K562 (cell line): ENCODE measurements around the gene SUMF1. TPM values are rescaled to one million over a fixed set of nuclear protein-coding genes. Genes with fewer than 3 reads are reported as not detected.

Source experiments
- ATAC-seq: fragments of 200-7000 bp; cut with Tn5 transposase; 3 replicates; pipeline ENCODE4 v1.9.1; 2020; ENCODE audit warnings: moderate library complexity
- BruUV-seq: library from RNA; stranded (reverse); fragments of 400-500 nt; replicated peaks from 2 replicates; lab custom pipeline; 2021; lab: Mats Ljungman, UMichigan
- CTCF ChIA-PET: fragments of 300-600 bp; formaldehyde crosslinking; extraction: SDS; loops from one replicate; lab custom pipeline; 2021; ENCODE audit warnings: low intra/inter-chr PET ratio; lab: Yijun Ruan, JAX
- POLR2A ChIA-PET: fragments of 300-600, 350-650 bp; sonication (Branson Sonifier 250); formaldehyde crosslinking; extraction: SDS; loops from one replicate; lab custom pipeline; 2021; ENCODE audit warnings: antibody characterized with exemption, inconsistent platforms; lab: Yijun Ruan, JAX
- DNase-seq, 4 experiments: peaks; one replicate each; pipeline versions ENCODE4 v3.0.0 to v3.0.0-alpha.2; 2011 to 2018; ENCODE audit warnings: low spot score in 3 of 4, mixed read lengths in 3 of 4; ENCODE audit errors: extremely low read depth in 1 of 4
- FAIRE-seq: peaks from 2 replicates; lab custom pipeline; 2011; peaks lifted over from hg19 to GRCh38; lab: Jason Lieb, UNC
- H2AFZ ChIP-seq: 2 replicates; pipeline ENCODE4 v1.6.0; 2011; ENCODE audit warnings: low read depth, low read length, control low read depth, inconsistent platforms
- H3K27ac ChIP-seq: fragments of 200-600 bp; 3 replicates; pipeline ENCODE4 v1.8.0; 2011; ENCODE audit warnings: low read depth, mild to moderate bottlenecking, control low read depth, inconsistent platforms, low read length, moderate library complexity, mixed read lengths; ENCODE audit errors: extremely low read depth
- H3K27me3 ChIP-seq, 2 experiments: fragments of 300-600 bp in 1 of 2; 2 replicates in 1 of 2; 3 replicates in 1 of 2; pipeline versions ENCODE4 v1.6.0 to v1.8.0; 2011; ENCODE audit warnings: inconsistent platforms in 2 of 2, low read length in 2 of 2, mild to moderate bottlenecking in 1 of 2, mixed read lengths in 1 of 2, moderate library complexity in 1 of 2; ENCODE audit not compliant: control insufficient read depth in 2 of 2, insufficient read depth in 2 of 2
- H3K36me3 ChIP-seq: fragments of 300-600 bp; 3 replicates; pipeline ENCODE4 v1.8.0; 2011; ENCODE audit warnings: mild to moderate bottlenecking, low read length, inconsistent platforms; ENCODE audit not compliant: control insufficient read depth, insufficient read depth
- H3K4me1 ChIP-seq, 2 experiments: fragments of 200-600 bp in 1 of 2; replicated peaks in 1 of 2; 2 replicates in 1 of 2; 3 replicates in 1 of 2; pipeline versions ENCODE4 v1.5.1 to v1.8.0; 2011; ENCODE audit warnings: inconsistent platforms in 2 of 2, low read length in 2 of 2, mild to moderate bottlenecking in 1 of 2, mixed read lengths in 1 of 2, moderate library complexity in 1 of 2; ENCODE audit not compliant: control insufficient read depth in 2 of 2, insufficient read depth in 2 of 2
- H3K4me2 ChIP-seq: 2 replicates; pipeline ENCODE4 v1.6.1; 2011; ENCODE audit warnings: low read length, control low read depth, inconsistent platforms, mixed read lengths; ENCODE audit not compliant: insufficient read depth
- H3K4me3 ChIP-seq: fragments of 200-600 bp; sonication (generic), shearing (Covaris generic); 2 replicates; pipeline ENCODE4 v1.5.1; 2016; ENCODE audit warnings: control low read depth, inconsistent platforms
- H3K79me2 ChIP-seq: fragments of 200-600 bp; 3 replicates; pipeline ENCODE4 v1.8.0; 2011; ENCODE audit warnings: low read length, inconsistent platforms; ENCODE audit not compliant: control insufficient read depth, insufficient read depth
- H3K9ac ChIP-seq, 2 experiments: 2 replicates each; pipeline versions ENCODE4 v1.6.0 to v1.6.1; 2011; ENCODE audit warnings: low read depth in 2 of 2, low read length in 2 of 2, control low read depth in 1 of 2, inconsistent platforms in 1 of 2, mild to moderate bottlenecking in 1 of 2, mixed read lengths in 1 of 2; ENCODE audit not compliant: insufficient read depth in 1 of 2
- H3K9me1 ChIP-seq: one replicate; pipeline ENCODE4 v1.6.0; 2011; ENCODE audit warnings: inconsistent platforms, mild to moderate bottlenecking, low read length, moderate library complexity; ENCODE audit not compliant: control insufficient read depth, insufficient read depth
- H3K9me3 ChIP-seq: replicated peaks from 2 replicates; pipeline ENCODE4 v1.5.1; 2011; ENCODE audit warnings: low read depth, low read length, inconsistent platforms; ENCODE audit not compliant: control insufficient read depth, insufficient read depth
- H4K20me1 ChIP-seq: replicated peaks from 2 replicates; pipeline ENCODE4 v1.6.1; 2011; ENCODE audit warnings: low read length, inconsistent platforms, mixed read lengths; ENCODE audit not compliant: control insufficient read depth, insufficient read depth
- ERF ChIP-seq: fragments of 450-650 bp; formaldehyde crosslinking; IDR thresholded peaks from 2 replicates; pipeline ENCODE4 v1.4.0; 2020; ENCODE audit warnings: mild to moderate bottlenecking, mixed read lengths
- MCM7 ChIP-seq, 2 experiments: fragments of 450-650 bp; IDR thresholded peaks; 2 replicates each; pipeline ENCODE4 v1.6.1; 2016 to 2018
- NRF1 ChIP-seq, 2 experiments: fragments of 450-650 bp; IDR thresholded peaks in 1 of 2; conservative IDR thresholded peaks in 1 of 2; 2 replicates each; pipeline ENCODE4 v1.6.1; 2014; ENCODE audit warnings: mild to moderate bottlenecking in 2 of 2
- in situ Hi-C: fragments of 300-500 bp; cut with MboI; formaldehyde crosslinking; loops from 4 replicates; pipeline ENCODE4 v1.15.0; 2018; ENCODE audit warnings: inconsistent platforms, mixed read lengths
- intact Hi-C: fragments of 100-400 bp; cut with micrococcal nuclease; formaldehyde crosslinking; loops from 2 replicates; pipeline ENCODE4 v1.14.2; 2022
- polyA plus RNA-seq, 8 experiments: library from polyadenylated mRNA; depleted of rRNA in 4 of 8; stranded (reverse) in 5 of 8; unstranded in 3 of 8; fragments of >200 nt; fragmentation: Nextera tagmentation in 2 of 8; fragmentation: Illumina TruSeq in 1 of 8; extraction: Ambion mirVana in 2 of 8; extraction: Trizol in 1 of 8; gene quantifications; 2 replicates each; pipeline versions ENCODE4 v1.2.1 to v1.2.3, GENCODE V29; 2011 to 2014; ENCODE audit warnings: inconsistent platforms in 1 of 8, missing spikeins in 1 of 8
- total RNA-seq, 7 experiments: library from RNA; depleted of rRNA in 6 of 7; stranded (reverse); fragments of >200 nt in 6 of 7; fragmentation: Illumina TruSeq in 2 of 7; extraction: Trizol in 2 of 7; gene quantifications; 2 replicates each; pipeline versions ENCODE4 v1.2.1 to v1.2.3, GENCODE V29; 2011 to 2021; ENCODE audit warnings: low replicate concordance in 1 of 7

The SUMF1 gene
- total and polyA plus RNA-seq, 9 of the 15 experiments (the other 6 are each of a cell fraction or from before 2014, with no cell fraction given) = 1.3 to 7.4 (median 4.2) TPM

DNA sequence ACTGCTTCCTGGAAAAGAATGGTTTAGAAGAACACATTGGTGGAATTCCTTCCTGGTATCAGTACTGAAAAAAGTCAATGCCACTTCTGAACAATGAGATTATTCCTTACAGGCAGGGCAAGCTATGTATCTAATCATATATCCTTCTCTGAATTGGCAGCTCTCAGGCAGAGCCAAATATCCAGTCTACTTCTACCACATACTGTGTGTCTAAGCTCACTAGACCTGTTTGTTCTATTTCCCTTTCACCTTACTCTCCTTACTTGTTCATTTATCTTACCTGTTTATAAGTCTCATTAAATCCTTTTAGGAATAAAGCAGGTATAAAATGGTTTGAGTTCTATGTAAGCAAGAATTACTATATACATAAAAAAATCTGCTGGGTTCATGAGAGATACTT is 155.6 kb downstream of the SUMF1 start:
- Histone ChIP-seq H2AFZ (no peak overlapping the region), H3K4me2 (no peak overlapping the region), H3K27me3 (no peaks in the 10 kb centered on the region), H3K9me1 (no peaks in the 10 kb centered on the region), H3K27ac (no peak overlapping the region), H3K79me2 (no peaks in the 10 kb centered on the region), H3K9ac (no peak overlapping the region), H4K20me1 (no peaks in the 10 kb centered on the region), H3K9me3 (no peaks in the 10 kb centered on the region), H3K4me1 (peaks cover 3 to 7% of the 10 kb centered on the region in 2 experiments; a peak in 2 of 5 replicates), H3K36me3 (peaks cover 42% of the 10 kb centered on the region), H3K4me3 (no peak overlapping the region)
- ChIA-PET POLR2A (interaction anchor here (0.6 to 1.2 kb wide), 7 partner anchors 8 to 1112 kb away, joined by 3 to 4 read pairs (median 3); partner anchors contain the start of gene ITPR1), CTCF (no interaction called here)
- FAIRE-seq = no peak
- DNase-seq = no peak
- no TSS peak for BruUV-seq
- TF ChIP-seq ERF (CRISPR knock-in tag) (no peak), MCM7 (IDR thresholded peaks at IDR 0.05) (no peak), NRF1 (conservative IDR thresholded peaks at IDR 0.05 in 1 of 2, IDR thresholded peaks at IDR 0.05 in 1 of 2) (no peak)
- in situ Hi-C loops (no loop called here), intact Hi-C loops (no loop called here)
- ATAC-seq = no peak; the same call in 2 of the 3 replicates

Other genes starting within 250 kb of the SUMF1 start
- 12.4 and 21.7 TPM in 2 replicates for gene SETMAR, start 163.9 kb downstream of the SUMF1 start, total RNA-seq (2014; rRNA removed)
- 22.6 and 22.9 TPM in 2 replicates for gene SETMAR, start 163.9 kb downstream of the SUMF1 start, total RNA-seq (2014; rRNA removed; fragmentation: Illumina TruSeq; extraction: Trizol)
- 22.5 and 24.7 TPM in 2 replicates for gene SETMAR, start 163.9 kb downstream of the SUMF1 start, total RNA-seq (2015; rRNA removed; fragmentation: Illumina TruSeq; extraction: Trizol)
- 17.4 and 18.0 TPM in 2 replicates for gene SETMAR, start 163.9 kb downstream of the SUMF1 start, total RNA-seq (2021)
- 16.7 and 22.9 TPM in 2 replicates for gene SETMAR, start 163.9 kb downstream of the SUMF1 start, polyA plus RNA-seq (2011; rRNA removed)
- 21.5 and 25.1 TPM in 2 replicates for gene SETMAR, start 163.9 kb downstream of the SUMF1 start, polyA plus RNA-seq (2014; fragmentation: Illumina TruSeq; extraction: Trizol)
- 10 to 100 TPM in 1 of 2 experiments, 1 to 10 TPM in 1; 5.5 to 10.2 TPM for gene SETMAR, start 163.9 kb downstream of the SUMF1 start, polyA plus RNA-seq (2014; fragmentation: Nextera tagmentation; extraction: Ambion mirVana)
- gene SETMAR, start 163.9 kb downstream of the SUMF1 start, polyA plus RNA-seq (2014; rRNA removed) = 17.6 and 18.2 TPM in 2 replicates
- gene ITPR1, start 26.1 kb upstream of the SUMF1 start, total RNA-seq (2014; rRNA removed) = 22.4 and 22.9 TPM in 2 replicates
- 40.0 and 43.3 TPM in 2 replicates for gene ITPR1, start 26.1 kb upstream of the SUMF1 start, total RNA-seq (2014; rRNA removed; fragmentation: Illumina TruSeq; extraction: Trizol)
- gene ITPR1, start 26.1 kb upstream of the SUMF1 start, total RNA-seq (2015; rRNA removed; fragmentation: Illumina TruSeq; extraction: Trizol) = 31.1 and 32.3 TPM in 2 replicates
- gene ITPR1, start 26.1 kb upstream of the SUMF1 start, total RNA-seq (2021) = 32.0 and 35.2 TPM in 2 replicates
- 20.6 and 27.4 TPM in 2 replicates for gene ITPR1, start 26.1 kb upstream of the SUMF1 start, polyA plus RNA-seq (2011; rRNA removed)
- gene ITPR1, start 26.1 kb upstream of the SUMF1 start, polyA plus RNA-seq (2014; fragmentation: Illumina TruSeq; extraction: Trizol) = 23.7 and 24.8 TPM in 2 replicates
- gene ITPR1, start 26.1 kb upstream of the SUMF1 start, polyA plus RNA-seq (2014; fragmentation: Nextera tagmentation; extraction: Ambion mirVana) = 10 to 100 TPM; 26.2 to 33.9 TPM
- 17.7 and 23.5 TPM in 2 replicates for gene ITPR1, start 26.1 kb upstream of the SUMF1 start, polyA plus RNA-seq (2014; rRNA removed)